BLaER1 treated with 17β-estradiol and CSF1 and Interleukin-3, amounts not matched to agents 10 nM and 100 nM (cell line): ENCODE results near the gene ZFP36L2.

Source experiments
- H3K27ac ChIP-seq, 11 experiments: shearing (Covaris generic); formaldehyde crosslinking; 2 replicates each; pipeline ENCODE4 v1.8.1; 2022
- H3K27me3 ChIP-seq, 11 experiments: shearing (Covaris generic); formaldehyde crosslinking; 2 replicates each; pipeline ENCODE4 v1.8.1; 2022
- H3K36me3 ChIP-seq, 11 experiments: shearing (Covaris generic); formaldehyde crosslinking; 2 replicates each; pipeline ENCODE4 v1.8.1; 2022
- H3K4me1 ChIP-seq, 10 experiments: shearing (Covaris generic); formaldehyde crosslinking; 2 replicates each; pipeline ENCODE4 v1.8.1; 2022
- H3K4me2 ChIP-seq, 11 experiments: shearing (Covaris generic); formaldehyde crosslinking; 2 replicates each; pipeline ENCODE4 v1.8.1; 2022
- H3K4me3 ChIP-seq, 10 experiments: shearing (Covaris generic); formaldehyde crosslinking; 2 replicates each; pipeline ENCODE4 v1.8.1; 2022
- H3K9ac ChIP-seq, 11 experiments: shearing (Covaris generic); formaldehyde crosslinking; 2 replicates each; pipeline ENCODE4 v1.8.1; 2022
- H3K9me3 ChIP-seq, 11 experiments: shearing (Covaris generic); formaldehyde crosslinking; replicated peaks in 1 of 11; 2 replicates each; pipeline ENCODE4 v1.8.1; 2022
- H4K20me1 ChIP-seq, 11 experiments: shearing (Covaris generic); formaldehyde crosslinking; 2 replicates each; pipeline ENCODE4 v1.8.1; 2022
- Cebpa-rat ChIP-seq, 11 experiments: shearing (Covaris generic); IDR thresholded peaks; 2 replicates each; pipeline ENCODE4 v1.8.1; 2022

ZFP36L2 gene

DNA sequence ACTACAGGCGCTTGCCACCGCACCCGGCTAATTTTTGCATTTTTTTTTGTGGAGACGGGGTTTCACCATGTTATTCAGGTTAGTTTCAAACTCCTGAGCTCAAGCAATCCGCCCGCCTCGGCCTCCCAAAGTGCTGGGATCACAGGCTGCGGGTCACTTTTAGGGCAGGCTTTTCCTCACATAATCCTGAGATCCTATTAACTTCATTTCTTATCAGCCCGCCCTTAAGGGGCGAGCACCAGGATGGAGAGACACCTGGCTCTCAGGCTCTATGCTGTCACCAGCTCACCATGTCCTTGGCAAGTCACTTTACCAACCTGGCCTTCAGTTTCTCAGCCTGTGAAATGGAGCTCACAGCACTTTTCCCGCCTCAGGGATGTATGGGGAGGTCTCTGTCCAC, 23.0 kb downstream of the ZFP36L2 start:
- TF ChIP-seq Cebpa-rat (IDR thresholded peaks at IDR 0.05), result no peak
- H3K9ac ChIP-seq, result peak overlapping the region in 8 of 11 experiments; percentile 26 to 56 (median 47); a peak in 15 of 22 replicates
- no peaks in the 10 kb centered on the region for H3K27me3 ChIP-seq
- H4K20me1 ChIP-seq, result no peaks in the 10 kb centered on the region; a peak in 1 of 22 replicates
- no peaks in the 10 kb centered on the region for H3K9me3 ChIP-seq
- H3K36me3 ChIP-seq, result no peaks in the 10 kb centered on the region
- H3K4me3 ChIP-seq, result no peak overlapping the region; a peak in 1 of 20 replicates
- H3K4me2 ChIP-seq, result peak overlapping the region; percentile 59 to 95 (median 85)
- peak overlapping the region in 9 of 11 experiments; percentile 34 to 90 (median 74); a peak in 16 of 22 replicates for H3K27ac ChIP-seq
- peaks cover 45 to 98% (median 95%) of the 10 kb centered on the region in 10 experiments for H3K4me1 ChIP-seq

DNA sequence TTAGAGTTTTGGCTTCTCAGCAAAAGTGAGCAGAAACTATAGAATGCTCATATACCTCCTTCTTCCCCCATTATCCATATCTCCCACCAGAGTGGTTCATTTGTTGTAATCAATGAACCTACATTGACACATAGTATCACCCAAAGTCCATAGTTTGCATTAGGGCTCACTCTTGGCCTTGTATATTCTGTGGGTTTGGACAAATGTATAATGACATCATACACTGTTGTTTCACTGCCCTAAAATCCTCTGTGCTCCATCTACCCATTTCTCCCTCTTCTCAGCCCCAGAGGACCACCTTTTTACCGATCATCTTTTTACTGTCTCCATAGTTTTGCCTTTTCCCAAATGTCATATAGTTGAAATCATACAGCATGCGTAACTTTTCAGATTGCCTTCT, 24.1 kb downstream of the ZFP36L2 start:
- H3K4me2 ChIP-seq, result peak overlapping the region; percentile 70 to 95 (median 85); a peak in 20 of 22 replicates
- H4K20me1 ChIP-seq, result no peaks in the 10 kb centered on the region; a peak in 1 of 22 replicates
- peaks cover 55 to 98% (median 95%) of the 10 kb centered on the region in 10 experiments for H3K4me1 ChIP-seq
- H3K27ac ChIP-seq, result peak overlapping the region in 7 of 11 experiments; percentile 80 to 90 (median 84); a peak in 12 of 22 replicates
- no peaks in the 10 kb centered on the region for H3K27me3 ChIP-seq
- no peaks in the 10 kb centered on the region for H3K9me3 ChIP-seq
- no peak for TF ChIP-seq Cebpa-rat (IDR thresholded peaks at IDR 0.05)
- H3K36me3 ChIP-seq, result no peaks in the 10 kb centered on the region
- peak overlapping the region in 3 of 11 experiments; percentile 72 to 74 (median 73); a peak in 2 of 22 replicates for H3K9ac ChIP-seq
- H3K4me3 ChIP-seq, result no peak overlapping the region

DNA sequence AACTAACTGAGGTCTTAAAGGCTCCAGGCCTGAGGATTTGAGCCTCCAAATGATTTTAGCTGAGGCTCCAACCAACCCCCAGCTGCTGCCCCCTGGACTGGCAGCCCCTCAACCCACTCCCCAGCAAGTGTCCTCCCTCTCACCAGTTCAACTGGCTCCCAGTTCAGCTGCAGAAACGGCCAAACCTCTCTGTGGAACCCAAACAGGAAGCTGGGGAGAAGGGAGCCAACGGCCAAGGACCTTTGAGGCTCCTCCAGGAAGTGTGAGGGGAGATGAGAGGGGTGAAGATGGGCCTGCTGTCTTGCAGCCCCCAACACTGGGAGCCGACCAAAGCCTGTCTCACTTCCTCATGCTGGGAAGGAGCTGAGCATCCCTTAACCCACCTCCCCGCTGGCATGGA, 24.9 kb downstream of the ZFP36L2 start:
- no peaks in the 10 kb centered on the region for H4K20me1 ChIP-seq
- peaks cover 63 to 100% (median 97%) of the 10 kb centered on the region in 10 experiments for H3K4me1 ChIP-seq
- H3K4me2 ChIP-seq, result peak overlapping the region; percentile 70 to 95 (median 85)
- no peak for TF ChIP-seq Cebpa-rat (IDR thresholded peaks at IDR 0.05)
- H3K27ac ChIP-seq, result peak overlapping the region in 10 of 11 experiments; percentile 4 to 90 (median 82); a peak in 19 of 22 replicates
- H3K9ac ChIP-seq, result peak overlapping the region in 9 of 11 experiments; percentile 31 to 74 (median 65); a peak in 17 of 22 replicates
- H3K27me3 ChIP-seq, result no peaks in the 10 kb centered on the region
- H3K9me3 ChIP-seq, result no peaks in the 10 kb centered on the region
- no peaks in the 10 kb centered on the region for H3K36me3 ChIP-seq
- peak overlapping the region in 3 of 10 experiments; percentile 26 to 41 (median 29); a peak in 4 of 20 replicates for H3K4me3 ChIP-seq

DNA sequence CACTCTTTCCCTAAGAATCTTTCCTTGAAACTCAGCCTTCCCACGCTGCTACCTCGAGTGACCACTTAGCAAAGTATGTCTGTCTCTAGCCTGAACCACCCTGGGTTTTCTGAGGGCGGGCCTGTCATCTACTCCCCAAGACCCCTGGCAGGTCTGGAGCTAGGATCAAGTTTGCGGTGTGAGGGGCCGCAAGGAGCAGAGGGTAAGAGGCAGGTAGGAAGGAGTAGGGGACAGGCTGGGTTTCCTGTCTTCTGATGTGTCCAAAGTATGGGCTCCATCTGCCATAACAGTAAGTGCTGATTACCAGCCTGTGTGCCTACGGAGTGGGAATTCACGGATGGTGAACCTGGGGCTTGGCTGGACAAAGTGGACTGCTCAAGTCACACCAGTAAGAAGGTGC, 25.4 kb downstream of the ZFP36L2 start:
- no peak for TF ChIP-seq Cebpa-rat (IDR thresholded peaks at IDR 0.05)
- peak overlapping the region in 9 of 11 experiments; percentile 31 to 74 (median 65); a peak in 17 of 22 replicates for H3K9ac ChIP-seq
- H3K4me1 ChIP-seq, result peaks cover 68 to 100% (median 99%) of the 10 kb centered on the region in 10 experiments
- peak overlapping the region in 10 of 11 experiments; percentile 4 to 90 (median 82); a peak in 19 of 22 replicates for H3K27ac ChIP-seq
- H3K4me2 ChIP-seq, result peak overlapping the region; percentile 70 to 95 (median 85)
- no peaks in the 10 kb centered on the region for H3K27me3 ChIP-seq
- H3K4me3 ChIP-seq, result peak overlapping the region in 3 of 10 experiments; percentile 26 to 41 (median 29); a peak in 4 of 20 replicates
- no peaks in the 10 kb centered on the region for H3K36me3 ChIP-seq
- no peaks in the 10 kb centered on the region for H3K9me3 ChIP-seq
- no peaks in the 10 kb centered on the region for H4K20me1 ChIP-seq

DNA sequence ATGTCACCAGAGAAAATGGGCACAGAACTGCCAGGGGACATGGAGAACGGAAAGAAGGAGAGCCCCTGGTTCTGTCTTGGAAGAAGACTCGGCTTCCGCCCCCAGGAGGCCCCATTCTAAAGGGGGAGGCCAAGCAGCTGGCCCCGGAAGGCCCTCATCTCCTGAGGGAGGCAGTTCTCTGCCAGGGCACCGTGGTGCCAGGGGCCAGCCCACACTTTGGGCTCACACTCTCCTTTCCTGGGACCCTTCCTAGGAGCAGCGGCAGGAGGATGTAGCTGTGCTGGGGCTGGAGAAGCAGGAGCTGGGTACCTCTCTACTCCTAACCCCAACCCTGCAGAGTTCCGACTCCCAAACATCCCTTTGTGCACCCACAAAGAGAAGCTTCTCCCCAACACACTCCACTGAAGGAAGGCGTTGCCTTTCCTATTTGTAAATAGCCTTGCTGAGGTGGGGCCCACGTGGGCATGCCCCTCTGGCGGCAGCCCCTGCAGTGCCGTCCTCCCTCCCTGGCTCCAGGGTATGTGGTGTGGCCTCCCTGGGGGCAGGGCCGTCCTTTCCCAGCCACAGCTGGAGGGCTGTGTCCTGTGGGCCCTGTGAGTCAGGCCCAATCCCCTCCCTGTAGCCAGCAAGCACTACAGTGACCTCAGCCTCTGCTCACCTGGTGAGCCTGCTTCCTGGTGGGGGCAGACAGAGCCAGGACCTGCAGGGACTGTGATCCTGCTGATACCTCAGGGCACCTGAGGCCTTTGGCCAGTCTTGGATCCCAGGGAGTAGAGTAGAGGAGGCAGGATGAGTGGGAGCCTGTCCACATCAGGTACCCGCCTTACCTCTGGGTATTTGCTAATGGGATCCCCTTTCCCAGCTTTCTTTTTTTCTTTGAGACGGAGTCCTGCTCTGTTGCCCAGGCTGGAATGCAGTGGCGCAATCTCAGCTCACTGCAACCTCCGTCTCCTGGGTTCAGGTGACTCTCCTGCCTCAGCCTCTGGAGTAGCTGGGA, 26.6 kb downstream of the ZFP36L2 start:
- Histone ChIP-seq H3K4me1 (peaks cover 79 to 100% (median 100%) of the 10 kb centered on the region in 10 experiments), H3K27ac (peak overlapping the region in 10 of 11 experiments; percentile 19 to 90 (median 82); a peak in 20 of 22 replicates), H4K20me1 (peaks cover 0 to 6% (median 0%) of the 10 kb centered on the region in 11 experiments; a peak in 2 of 22 replicates), H3K9me3 (no peaks in the 10 kb centered on the region), H3K9ac (peak overlapping the region in 10 of 11 experiments; percentile 34 to 75 (median 69); a peak in 20 of 22 replicates), H3K4me2 (peak overlapping the region; percentile 72 to 95 (median 85)), H3K27me3 (no peaks in the 10 kb centered on the region), H3K36me3 (no peaks in the 10 kb centered on the region; a peak in 1 of 22 replicates), H3K4me3 (peak overlapping the region in 2 of 10 experiments; percentile 16 to 26; a peak in 2 of 20 replicates)
- no peak for TF ChIP-seq Cebpa-rat (IDR thresholded peaks at IDR 0.05)

DNA sequence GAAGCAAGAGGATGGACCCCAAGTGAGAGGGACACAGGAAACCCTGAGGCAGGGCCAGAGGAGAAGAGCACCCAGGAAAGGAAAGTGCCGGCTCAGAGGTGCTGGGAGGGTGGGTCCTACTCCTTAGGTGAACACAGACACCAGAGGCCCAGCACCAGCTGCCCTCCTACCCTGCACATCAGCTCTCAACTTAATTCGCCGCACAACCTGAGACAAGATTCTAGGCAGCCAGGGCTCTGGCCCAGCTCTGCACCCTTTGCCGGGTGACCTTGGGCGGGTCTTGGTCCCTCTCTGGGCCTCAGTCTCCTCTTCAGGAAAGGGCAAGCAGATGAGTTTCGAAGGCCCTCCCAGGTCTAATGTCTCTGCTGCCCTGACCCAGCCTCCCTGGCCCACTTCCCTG, 28.1 kb downstream of the ZFP36L2 start:
- Histone ChIP-seq H3K4me2 (peak overlapping the region; percentile 72 to 95 (median 85)), H4K20me1 (peaks cover 0 to 21% (median 0%) of the 10 kb centered on the region in 11 experiments; a peak in 3 of 22 replicates), H3K27ac (peak overlapping the region in 10 of 11 experiments; percentile 12 to 90 (median 84); a peak in 17 of 22 replicates), H3K4me3 (no peak overlapping the region; a peak in 1 of 20 replicates), H3K9me3 (no peaks in the 10 kb centered on the region), H3K9ac (peak overlapping the region in 8 of 11 experiments; percentile 10 to 81 (median 68); a peak in 13 of 22 replicates), H3K27me3 (no peaks in the 10 kb centered on the region), H3K4me1 (peaks cover 83 to 100% (median 100%) of the 10 kb centered on the region in 10 experiments), H3K36me3 (peaks cover 0 to 8% (median 0%) of the 10 kb centered on the region in 11 experiments; a peak in 3 of 22 replicates)
- no peak for TF ChIP-seq Cebpa-rat (IDR thresholded peaks at IDR 0.05)

DNA sequence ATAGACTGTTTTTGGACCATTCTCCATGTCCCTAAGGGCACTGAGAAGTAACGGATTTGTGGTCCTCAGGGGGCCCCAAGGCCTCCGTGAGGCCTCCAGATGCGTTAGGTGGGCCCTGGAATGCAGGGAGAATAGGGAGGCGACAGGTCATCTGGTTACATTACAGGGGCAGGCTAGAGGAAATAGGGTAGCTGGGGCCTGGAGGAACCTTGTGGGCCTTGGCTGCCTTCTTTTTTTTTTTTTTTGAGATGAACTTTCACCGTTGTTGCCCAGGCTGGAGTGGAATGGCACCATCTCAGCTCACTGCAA, 28.9 kb downstream of the ZFP36L2 start:
- peak overlapping the region in 9 of 11 experiments; percentile 34 to 81 (median 75); a peak in 17 of 22 replicates for H3K9ac ChIP-seq
- peaks cover 0 to 28% (median 0%) of the 10 kb centered on the region in 11 experiments; a peak in 3 of 22 replicates for H4K20me1 ChIP-seq
- H3K27me3 ChIP-seq, result no peaks in the 10 kb centered on the region
- peaks cover 89 to 100% (median 100%) of the 10 kb centered on the region in 10 experiments for H3K4me1 ChIP-seq
- H3K9me3 ChIP-seq, result no peaks in the 10 kb centered on the region
- peaks cover 0 to 12% (median 0%) of the 10 kb centered on the region in 11 experiments; a peak in 3 of 22 replicates for H3K36me3 ChIP-seq
- H3K4me2 ChIP-seq, result peak overlapping the region; percentile 72 to 95 (median 85)
- peak overlapping the region in 9 of 11 experiments; percentile 57 to 90 (median 84); a peak in 18 of 22 replicates for H3K27ac ChIP-seq
- peak overlapping the region in 5 of 10 experiments; percentile 32 to 63 (median 44); a peak in 6 of 20 replicates for H3K4me3 ChIP-seq
- no peak for TF ChIP-seq Cebpa-rat (IDR thresholded peaks at IDR 0.05)
